ENCODE results near the gene DSG4.

Gene DSG4, protein sequence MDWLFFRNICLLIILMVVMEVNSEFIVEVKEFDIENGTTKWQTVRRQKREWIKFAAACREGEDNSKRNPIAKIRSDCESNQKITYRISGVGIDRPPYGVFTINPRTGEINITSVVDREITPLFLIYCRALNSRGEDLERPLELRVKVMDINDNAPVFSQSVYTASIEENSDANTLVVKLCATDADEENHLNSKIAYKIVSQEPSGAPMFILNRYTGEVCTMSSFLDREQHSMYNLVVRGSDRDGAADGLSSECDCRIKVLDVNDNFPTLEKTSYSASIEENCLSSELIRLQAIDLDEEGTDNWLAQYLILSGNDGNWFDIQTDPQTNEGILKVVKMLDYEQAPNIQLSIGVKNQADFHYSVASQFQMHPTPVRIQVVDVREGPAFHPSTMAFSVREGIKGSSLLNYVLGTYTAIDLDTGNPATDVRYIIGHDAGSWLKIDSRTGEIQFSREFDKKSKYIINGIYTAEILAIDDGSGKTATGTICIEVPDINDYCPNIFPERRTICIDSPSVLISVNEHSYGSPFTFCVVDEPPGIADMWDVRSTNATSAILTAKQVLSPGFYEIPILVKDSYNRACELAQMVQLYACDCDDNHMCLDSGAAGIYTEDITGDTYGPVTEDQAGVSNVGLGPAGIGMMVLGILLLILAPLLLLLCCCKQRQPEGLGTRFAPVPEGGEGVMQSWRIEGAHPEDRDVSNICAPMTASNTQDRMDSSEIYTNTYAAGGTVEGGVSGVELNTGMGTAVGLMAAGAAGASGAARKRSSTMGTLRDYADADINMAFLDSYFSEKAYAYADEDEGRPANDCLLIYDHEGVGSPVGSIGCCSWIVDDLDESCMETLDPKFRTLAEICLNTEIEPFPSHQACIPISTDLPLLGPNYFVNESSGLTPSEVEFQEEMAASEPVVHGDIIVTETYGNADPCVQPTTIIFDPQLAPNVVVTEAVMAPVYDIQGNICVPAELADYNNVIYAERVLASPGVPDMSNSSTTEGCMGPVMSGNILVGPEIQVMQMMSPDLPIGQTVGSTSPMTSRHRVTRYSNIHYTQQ

DNA sequence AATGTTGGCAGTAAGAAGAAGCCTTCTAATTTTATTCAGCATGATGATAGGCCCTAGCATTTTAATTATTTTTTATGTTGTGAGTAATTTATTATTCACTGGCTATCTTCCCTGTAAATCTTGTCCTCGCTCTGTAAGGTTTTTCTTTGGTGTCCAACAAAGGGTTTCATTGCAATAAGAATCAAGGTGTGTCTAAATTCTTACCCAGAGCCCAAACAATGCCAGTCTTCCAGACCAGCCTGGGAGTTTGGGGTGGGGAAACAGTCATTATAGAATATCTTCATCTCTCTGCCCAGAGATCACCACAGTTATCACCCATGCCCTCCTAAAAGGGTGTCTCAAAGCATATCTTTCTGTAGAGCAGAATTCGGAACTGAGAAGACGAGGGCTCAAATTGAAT, at the start of gene DSG4:
Gene DSG4 (plus strand): TSS at position 301 of the 400 bp plus-strand sequence. CDS start 135 bp downstream, outside the sequence.
- TF ChIP-seq, protein P1, sequence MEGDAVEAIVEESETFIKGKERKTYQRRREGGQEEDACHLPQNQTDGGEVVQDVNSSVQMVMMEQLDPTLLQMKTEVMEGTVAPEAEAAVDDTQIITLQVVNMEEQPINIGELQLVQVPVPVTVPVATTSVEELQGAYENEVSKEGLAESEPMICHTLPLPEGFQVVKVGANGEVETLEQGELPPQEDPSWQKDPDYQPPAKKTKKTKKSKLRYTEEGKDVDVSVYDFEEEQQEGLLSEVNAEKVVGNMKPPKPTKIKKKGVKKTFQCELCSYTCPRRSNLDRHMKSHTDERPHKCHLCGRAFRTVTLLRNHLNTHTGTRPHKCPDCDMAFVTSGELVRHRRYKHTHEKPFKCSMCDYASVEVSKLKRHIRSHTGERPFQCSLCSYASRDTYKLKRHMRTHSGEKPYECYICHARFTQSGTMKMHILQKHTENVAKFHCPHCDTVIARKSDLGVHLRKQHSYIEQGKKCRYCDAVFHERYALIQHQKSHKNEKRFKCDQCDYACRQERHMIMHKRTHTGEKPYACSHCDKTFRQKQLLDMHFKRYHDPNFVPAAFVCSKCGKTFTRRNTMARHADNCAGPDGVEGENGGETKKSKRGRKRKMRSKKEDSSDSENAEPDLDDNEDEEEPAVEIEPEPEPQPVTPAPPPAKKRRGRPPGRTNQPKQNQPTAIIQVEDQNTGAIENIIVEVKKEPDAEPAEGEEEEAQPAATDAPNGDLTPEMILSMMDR (IDR thresholded peaks at IDR 0.05): no peak

DNA sequence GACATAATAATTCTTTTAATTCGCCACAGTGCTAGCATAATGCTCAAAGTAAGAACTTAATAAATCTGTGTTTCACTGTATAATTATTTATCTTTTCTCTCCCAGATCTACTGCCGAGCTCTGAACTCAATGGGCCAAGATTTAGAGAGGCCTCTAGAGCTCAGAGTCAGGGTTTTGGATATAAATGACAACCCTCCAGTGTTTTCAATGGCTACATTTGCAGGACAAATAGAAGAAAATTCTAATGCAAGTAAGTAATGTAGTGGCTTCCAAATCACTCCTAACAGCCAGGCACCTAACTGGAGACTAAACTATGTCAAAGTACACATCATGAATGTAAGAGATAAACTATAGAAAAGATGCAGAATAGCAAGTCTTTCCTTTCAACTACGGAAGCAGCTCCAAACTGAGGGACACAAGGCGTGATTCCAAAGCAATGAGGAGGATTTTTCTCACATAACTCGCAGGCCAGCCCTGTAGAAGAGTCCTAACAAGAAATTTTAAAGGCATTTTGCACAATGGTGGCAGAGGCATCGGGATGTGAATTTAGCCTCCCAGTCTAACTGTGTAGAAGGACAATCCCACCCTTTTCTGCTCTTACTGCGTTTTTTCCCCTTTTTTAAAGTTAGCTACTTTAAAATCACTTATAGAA, 46.7 kb upstream of the DSG4 start:
- TF ChIP-seq, protein P1 (IDR thresholded peaks at IDR 0.05): no peak

DNA sequence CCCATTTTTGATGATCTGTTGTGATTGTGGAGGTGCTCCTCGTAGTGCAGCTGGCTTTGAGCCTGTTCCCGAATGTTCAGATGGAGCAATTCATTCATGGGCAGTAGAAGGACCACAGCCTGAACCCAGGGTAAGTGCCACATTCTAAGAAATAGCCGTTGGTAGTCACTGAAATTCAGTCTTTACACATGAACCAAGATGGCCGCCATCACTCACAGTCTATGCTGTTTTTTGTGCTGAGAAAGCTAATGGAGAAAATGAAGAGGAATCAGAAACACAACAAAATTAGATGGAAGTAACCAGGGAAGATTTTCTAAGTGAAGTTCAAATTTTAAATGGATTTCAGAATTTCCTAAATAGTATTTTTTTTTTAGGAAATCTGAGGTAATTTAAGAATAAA, 33.1 kb upstream of the DSG4 start:
- TF ChIP-seq, protein P1 (IDR thresholded peaks at IDR 0.05): no peak

DNA sequence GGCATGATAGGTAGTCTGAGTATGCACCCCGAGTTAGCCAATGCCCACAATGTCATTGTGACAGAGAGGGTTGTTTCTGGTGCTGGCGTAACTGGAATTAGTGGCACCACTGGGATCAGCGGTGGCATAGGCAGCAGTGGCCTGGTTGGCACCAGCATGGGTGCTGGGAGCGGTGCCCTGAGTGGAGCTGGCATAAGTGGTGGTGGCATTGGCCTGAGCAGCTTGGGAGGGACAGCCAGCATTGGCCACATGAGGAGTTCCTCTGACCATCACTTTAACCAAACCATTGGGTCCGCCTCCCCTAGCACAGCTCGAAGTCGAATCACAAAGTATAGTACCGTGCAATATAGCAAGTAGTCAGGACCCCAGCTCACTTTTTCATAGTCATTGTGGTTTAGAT, 21.6 kb upstream of the DSG4 start:
- TF ChIP-seq, protein P1 (IDR thresholded peaks at IDR 0.05): no peak

DNA sequence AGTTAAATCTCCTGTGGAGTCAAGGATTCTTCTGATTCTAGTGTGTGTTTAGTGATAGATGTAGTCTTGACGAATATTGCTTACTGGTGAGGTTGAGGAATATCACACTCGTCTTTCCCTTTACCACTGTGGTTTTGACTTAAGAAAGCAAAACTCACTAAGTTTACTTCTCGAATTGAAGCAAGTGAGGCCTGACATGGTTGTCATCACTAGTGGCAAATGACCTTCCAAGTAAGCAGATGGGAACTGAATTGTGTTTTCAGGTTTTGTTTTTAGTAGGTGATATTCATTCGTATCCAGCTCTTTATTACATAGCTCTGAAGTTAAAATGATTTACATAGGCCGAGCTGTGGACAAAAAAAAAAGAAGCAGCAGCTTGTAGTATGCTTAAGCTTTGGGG, 20.6 kb upstream of the DSG4 start:
- TF ChIP-seq, protein P1 (IDR thresholded peaks at IDR 0.05): no peak

DNA sequence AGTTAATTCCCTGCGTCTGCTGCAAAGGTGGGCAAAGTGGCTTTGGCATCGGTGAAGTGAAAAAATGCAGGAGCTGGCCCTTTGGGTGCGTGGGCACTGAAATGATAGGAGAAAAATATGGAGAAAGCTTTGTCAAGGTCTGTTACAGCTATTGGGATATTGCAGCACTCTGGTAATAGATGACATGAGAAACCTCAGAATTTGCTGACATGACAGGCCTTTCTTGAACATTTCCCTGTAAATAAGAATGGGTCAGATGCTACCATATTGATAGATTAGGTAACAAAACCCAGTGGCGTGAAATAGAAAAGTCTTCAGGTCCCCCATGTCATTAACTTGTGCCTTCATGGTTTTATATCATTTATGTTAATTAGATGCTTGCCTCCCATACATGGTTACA, 12.4 kb upstream of the DSG4 start:
- TF ChIP-seq, protein P1 (IDR thresholded peaks at IDR 0.05): no peak

DNA sequence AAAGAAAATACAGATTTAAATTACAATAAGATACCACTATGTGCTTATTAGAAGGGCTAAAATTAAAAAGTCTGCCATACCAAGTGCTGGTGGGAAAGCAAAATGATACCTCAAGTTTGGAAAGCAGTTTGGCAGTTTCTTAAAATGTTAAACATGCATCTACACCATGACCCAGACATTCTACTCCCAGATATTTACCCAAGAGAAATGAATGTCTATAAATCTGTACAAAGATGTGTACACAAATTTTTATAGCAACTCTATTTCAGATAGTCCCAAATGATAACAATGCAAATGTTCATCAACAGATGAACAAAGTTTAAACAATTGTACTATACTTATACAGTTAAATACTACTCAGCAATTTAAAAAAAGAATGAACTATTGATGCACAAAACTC, 7.1 kb upstream of the DSG4 start:
- TF ChIP-seq, protein P1 (IDR thresholded peaks at IDR 0.05): no peak

All from LNCAP (cell line).